Kidney (tissue), 14 donors: ENCODE results near the gene GNS. TPM values are rescaled to one million over a fixed set of nuclear protein-coding genes. Genes with fewer than 3 reads are reported as not detected.

Source experiments
- DNase-seq, 5 donors: peaks; one replicate each; pipeline ENCODE4 v3.0.0-alpha.2; 2013 to 2020
- FAIRE-seq: peaks from 2 replicates; lab custom pipeline; 2012; peaks lifted over from hg19 to GRCh38; lab: Jason Lieb, UNC
- H3K27ac ChIP-seq, 2 donors: one replicate each; pipeline ENCODE4 v1.7.0; 2013; ENCODE audit warnings: low read depth in 2 of 2, low read length in 2 of 2, inconsistent platforms in 1 of 2
- H3K27me3 ChIP-seq: one replicate; pipeline ENCODE4 v1.7.1; 2013; ENCODE audit warnings: low read length, inconsistent platforms; ENCODE audit not compliant: control insufficient read depth, insufficient read depth
- H3K36me3 ChIP-seq, 3 donors: one replicate each; pipeline versions ENCODE4 v1.7.0 to v1.7.1; 2013; ENCODE audit warnings: low read length in 3 of 3, control low read depth in 1 of 3, inconsistent platforms in 1 of 3; ENCODE audit not compliant: insufficient read depth in 3 of 3, control insufficient read depth in 2 of 3
- H3K4me1 ChIP-seq, 3 donors: one replicate each; pipeline versions ENCODE4 v1.7.0 to v1.7.1; 2013; ENCODE audit warnings: low read length in 3 of 3, inconsistent platforms in 1 of 3, low read depth in 1 of 3; ENCODE audit not compliant: control insufficient read depth in 2 of 3, insufficient read depth in 2 of 3
- H3K4me3 ChIP-seq, 3 donors: one replicate each; pipeline versions ENCODE4 v1.7.0 to v1.8.1; 2013; ENCODE audit warnings: low read length in 3 of 3, control low read depth in 1 of 3, inconsistent platforms in 1 of 3
- H3K9ac ChIP-seq, 3 donors: one replicate each; pipeline versions ENCODE4 v1.7.0 to v1.7.1; 2013; ENCODE audit warnings: low read length in 3 of 3, control low read depth in 1 of 3, inconsistent platforms in 1 of 3
- H3K9me3 ChIP-seq, 3 donors: one replicate each; pipeline versions ENCODE4 v1.7.0 to v1.7.1; 2013; ENCODE audit warnings: low read length in 3 of 3, control low read depth in 1 of 3, inconsistent platforms in 1 of 3; ENCODE audit not compliant: control insufficient read depth in 2 of 3, insufficient read depth in 1 of 3
- CTCF ChIP-seq: IDR thresholded peaks from 3 replicates; pipeline ENCODE4 v1.5.1; 2012; ENCODE audit warnings: mild to moderate bottlenecking, moderate library complexity, borderline replicate concordance; ENCODE audit not compliant: insufficient read depth; ENCODE audit errors: extremely low read depth
- intact Hi-C: fragments of 100-400 bp; cut with DNase I; formaldehyde crosslinking; loops from one replicate; pipeline ENCODE4 v1.11.1; 2022
- polyA plus RNA-seq: library from polyadenylated mRNA; stranded (reverse); fragments of 350-450 nt; fragmentation: Illumina TruSeq; extraction: RNeasy Lipid Tissue Mini Kit (QIAGEN cat#74804); gene quantifications from one replicate; pipeline ENCODE4 v1.2.3, GENCODE V29; 2014; ENCODE audit warnings: low read depth, low replicate concordance; ENCODE audit not compliant: insufficient read depth
- total RNA-seq: library from RNA; stranded (reverse); fragmentation: NEBNext Ultra II Directional; extraction: Animal tissue kit (Norgen Biotek cat#: 25700); gene quantifications from one replicate; pipeline ENCODE4 v1.2.1, GENCODE V29; 2021
- donor health status: control.
- donor health status: control.
- donor health status: control.
- donor health status: control.
- donor health status: control.
- donor health status: DM: yes; HTN: yes; CAD: no.
- donor health status: Normal renal cell carcinoma (clear cell type).

GNS gene
- total and polyA plus RNA-seq, 2 donors from 2014 or later, result 108 to 215 TPM

DNA sequence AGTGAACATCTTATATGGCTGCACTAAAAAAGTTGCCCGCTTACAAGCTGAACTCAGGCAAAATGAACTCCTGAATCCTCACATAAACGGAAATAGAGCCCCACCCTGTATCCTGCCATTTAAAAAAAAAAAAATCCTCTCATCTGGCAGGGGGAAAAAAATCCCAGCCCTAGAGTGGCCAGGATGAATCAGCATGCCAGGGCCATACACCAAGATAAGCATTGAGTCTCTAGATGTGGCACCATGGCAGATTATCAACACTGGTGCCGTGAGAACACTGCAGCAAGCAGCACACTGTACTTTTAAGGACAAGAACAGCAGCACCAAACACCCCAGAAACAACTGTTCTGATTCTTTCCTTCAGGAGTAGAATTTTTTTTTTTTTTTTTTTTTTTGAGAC is 83.4 kb downstream of the GNS start:
- TF ChIP-seq CTCF, result no peak
- intact Hi-C loops, result no loop called here
- DNase-seq (no peak), FAIRE-seq (no peak)
- no peak overlapping the region for H3K27ac ChIP-seq
- H3K9ac ChIP-seq, result no peak overlapping the region
- H3K36me3 ChIP-seq, result no peaks in the 10 kb centered on the region
- no peaks in the 10 kb centered on the region for H3K9me3 ChIP-seq
- H3K4me3 ChIP-seq, result no peak overlapping the region
- H3K4me1 ChIP-seq, result peaks cover 3 to 11% (median 8%) of the 10 kb centered on the region in 3 donors
- H3K27me3 ChIP-seq, result no peaks in the 10 kb centered on the region

DNA sequence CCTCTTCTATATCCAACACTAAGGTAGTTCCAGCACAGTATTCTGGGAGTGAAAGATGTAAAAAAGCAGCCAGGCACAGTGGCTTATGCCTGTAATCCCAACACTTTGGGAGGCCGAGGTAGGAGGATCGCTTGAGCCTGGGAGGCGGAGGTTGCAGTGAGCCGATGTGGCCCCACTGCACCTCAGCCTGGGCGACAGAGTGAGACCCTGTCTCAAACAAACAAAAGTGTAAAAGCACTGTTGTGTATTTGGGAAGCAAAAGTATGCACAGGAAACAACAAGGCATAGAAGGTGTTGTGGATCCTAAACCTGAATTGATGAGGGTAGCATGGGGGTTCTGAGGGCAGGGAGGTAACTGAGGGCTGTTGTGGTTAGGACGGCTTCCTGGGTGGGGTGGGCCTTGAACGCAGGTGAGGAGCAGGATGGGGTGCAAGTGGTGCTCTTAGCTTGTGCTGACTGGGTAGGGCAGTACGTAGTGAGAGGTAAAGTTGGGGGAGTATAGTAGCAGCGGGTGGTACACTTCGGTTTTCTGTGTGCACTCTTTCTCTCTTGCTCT is 84.8 kb downstream of the GNS start:
- Histone ChIP-seq H3K27ac (no peak overlapping the region), H3K36me3 (no peaks in the 10 kb centered on the region), H3K4me1 (peaks cover 6 to 15% (median 8%) of the 10 kb centered on the region in 3 donors), H3K9ac (no peak overlapping the region), H3K4me3 (no peak overlapping the region), H3K9me3 (no peaks in the 10 kb centered on the region), H3K27me3 (no peaks in the 10 kb centered on the region)
- TF ChIP-seq CTCF, result no peak
- intact Hi-C loops, result no loop called here
- DNase-seq (no peak), FAIRE-seq (no peak)

DNA sequence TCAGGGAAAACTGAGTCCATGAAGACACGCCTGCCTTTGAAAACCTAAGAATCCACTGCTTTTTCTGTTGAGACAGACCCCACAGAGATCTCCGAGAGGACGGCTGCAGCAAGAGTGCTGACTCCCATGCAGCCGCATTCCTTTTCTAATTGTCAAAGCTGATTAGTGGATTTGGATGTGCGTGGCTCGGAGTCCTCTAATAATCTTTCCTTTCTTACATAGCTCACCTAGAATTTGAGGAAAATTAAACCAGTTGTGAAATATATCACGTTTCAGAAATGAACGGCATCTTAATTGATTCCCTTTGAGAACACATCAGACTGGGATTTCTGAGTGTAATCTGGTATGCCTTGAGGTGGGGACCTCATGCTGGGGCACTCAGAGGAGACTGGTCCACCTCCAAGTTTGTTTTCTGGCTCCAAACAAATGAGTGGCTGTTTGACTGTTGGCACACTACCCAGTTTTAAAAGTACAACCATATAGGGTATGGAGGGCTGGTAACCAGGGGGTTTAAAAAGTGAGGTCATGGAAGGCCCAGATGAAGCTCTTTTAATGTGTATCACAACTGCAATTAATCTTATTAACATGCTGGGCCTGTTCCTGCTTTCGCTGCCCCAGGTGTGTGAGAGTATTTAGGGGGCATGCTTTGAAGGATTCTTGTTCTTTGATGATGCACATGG is 85.6 kb downstream of the GNS start:
- Histone ChIP-seq H3K4me3 (no peak overlapping the region), H3K4me1 (peaks cover 10 to 21% (median 11%) of the 10 kb centered on the region in 3 donors), H3K27me3 (no peaks in the 10 kb centered on the region), H3K9ac (no peak overlapping the region), H3K27ac (peak overlapping the region in 1 of 2 donors; percentile 3), H3K36me3 (no peaks in the 10 kb centered on the region), H3K9me3 (no peaks in the 10 kb centered on the region)
- TF ChIP-seq CTCF, result no peak
- intact Hi-C loops, result no loop called here
- FAIRE-seq (no peak), DNase-seq (no peak)
